ENCODE measurements around the gene ANKRD45.

The ANKRD45 gene

DNA sequence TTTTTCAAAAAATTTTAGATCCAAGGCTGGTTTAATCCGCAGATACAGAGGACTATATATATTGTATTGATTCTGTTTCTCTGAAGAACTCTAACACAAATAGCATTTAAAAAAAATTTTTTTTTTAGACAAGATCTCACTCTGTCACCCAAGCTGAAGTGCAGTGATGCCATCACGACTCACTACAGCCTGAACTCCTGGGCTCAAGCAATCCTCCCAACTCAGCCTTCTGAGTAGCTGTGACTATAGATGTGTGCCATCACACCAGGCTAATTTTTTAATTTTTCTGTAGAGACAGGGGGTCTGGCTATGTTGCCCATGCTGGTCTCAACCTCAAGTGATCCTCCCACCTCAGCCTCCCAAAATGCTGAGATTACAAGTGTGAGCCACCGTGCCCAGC, 3.0 kb downstream of the ANKRD45 start:
- TF ChIP-seq, protein P1, sequence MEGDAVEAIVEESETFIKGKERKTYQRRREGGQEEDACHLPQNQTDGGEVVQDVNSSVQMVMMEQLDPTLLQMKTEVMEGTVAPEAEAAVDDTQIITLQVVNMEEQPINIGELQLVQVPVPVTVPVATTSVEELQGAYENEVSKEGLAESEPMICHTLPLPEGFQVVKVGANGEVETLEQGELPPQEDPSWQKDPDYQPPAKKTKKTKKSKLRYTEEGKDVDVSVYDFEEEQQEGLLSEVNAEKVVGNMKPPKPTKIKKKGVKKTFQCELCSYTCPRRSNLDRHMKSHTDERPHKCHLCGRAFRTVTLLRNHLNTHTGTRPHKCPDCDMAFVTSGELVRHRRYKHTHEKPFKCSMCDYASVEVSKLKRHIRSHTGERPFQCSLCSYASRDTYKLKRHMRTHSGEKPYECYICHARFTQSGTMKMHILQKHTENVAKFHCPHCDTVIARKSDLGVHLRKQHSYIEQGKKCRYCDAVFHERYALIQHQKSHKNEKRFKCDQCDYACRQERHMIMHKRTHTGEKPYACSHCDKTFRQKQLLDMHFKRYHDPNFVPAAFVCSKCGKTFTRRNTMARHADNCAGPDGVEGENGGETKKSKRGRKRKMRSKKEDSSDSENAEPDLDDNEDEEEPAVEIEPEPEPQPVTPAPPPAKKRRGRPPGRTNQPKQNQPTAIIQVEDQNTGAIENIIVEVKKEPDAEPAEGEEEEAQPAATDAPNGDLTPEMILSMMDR (conservative IDR thresholded peaks at IDR 0.05; ENCODE audit: low read depth): no peak
- H3K27ac ChIP-seq: no peak overlapping the region
- CTCF ChIA-PET: no interaction called here
- POLR2A ChIA-PET (ENCODE audit: low non-redundant PET): no interaction called here
- no peak for DNase-seq (ENCODE audit: low spot score)

DNA sequence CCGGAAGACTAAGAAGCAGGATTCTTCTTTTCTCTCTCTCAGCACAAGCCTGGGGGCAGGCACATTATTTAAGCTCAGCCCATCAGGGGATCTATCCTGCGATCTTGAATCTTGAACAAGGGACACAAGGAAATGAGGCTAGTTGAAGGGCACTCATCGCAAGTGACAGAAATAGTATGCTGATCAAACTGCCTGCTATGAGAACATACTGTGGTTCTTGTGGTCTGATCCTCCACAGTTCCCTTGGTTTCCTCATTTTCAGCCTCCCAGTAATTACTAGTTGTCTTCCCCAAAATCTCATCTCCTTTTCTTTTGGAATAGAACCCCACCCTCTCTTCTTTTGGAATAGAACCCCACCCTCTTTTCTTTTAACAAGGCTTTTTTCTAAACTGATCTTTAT, 6.5 kb downstream of the ANKRD45 start:
- ChIA-PET CTCF (no interaction called here), POLR2A (ENCODE audit: low non-redundant PET) (no interaction called here)
- TF ChIP-seq, protein P1 (conservative IDR thresholded peaks at IDR 0.05; ENCODE audit: low read depth): no peak
- H3K27ac ChIP-seq: no peak overlapping the region
- no peak for DNase-seq (ENCODE audit: low spot score)

DNA sequence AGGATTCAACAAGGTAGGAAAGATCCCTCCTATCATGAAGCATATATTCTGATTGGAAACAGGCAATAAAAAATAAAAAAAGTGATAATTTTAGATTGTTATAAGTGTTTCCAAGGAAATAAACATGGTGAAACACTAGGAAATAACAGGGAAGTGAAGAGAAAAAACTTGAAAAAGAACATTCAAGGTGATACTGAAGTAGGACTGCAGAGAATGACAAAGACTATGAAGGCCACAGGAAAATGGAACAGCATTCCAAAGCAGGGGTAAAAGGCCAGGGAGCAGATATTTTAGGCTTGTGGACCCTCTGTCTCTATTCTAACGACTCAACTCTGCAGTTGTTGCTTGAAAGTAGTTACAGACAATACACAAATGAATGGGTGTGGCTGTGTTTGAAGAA, 7.9 kb downstream of the ANKRD45 start:
- POLR2A ChIA-PET (ENCODE audit: low non-redundant PET): no interaction called here
- DNase-seq (ENCODE audit: low spot score): no peak
- TF ChIP-seq, protein P1 (conservative IDR thresholded peaks at IDR 0.05; ENCODE audit: low read depth): no peak
- H3K27ac ChIP-seq: no peak overlapping the region
- CTCF ChIA-PET: no interaction called here

- no peak for DNase-seq (ENCODE audit: low spot score)
- no peak overlapping the region for H3K27ac ChIP-seq
- ChIA-PET CTCF (no interaction called here), POLR2A (ENCODE audit: low non-redundant PET) (no interaction called here)
- TF ChIP-seq, protein P1 (conservative IDR thresholded peaks at IDR 0.05; ENCODE audit: low read depth): no peak
Measured at GRCh38 chr1:173661271-173661670, 8.4 kb downstream of the ANKRD45 start.

GRCh38 chr1:173660306-173660705, 9.3 kb downstream of the ANKRD45 start:
- H3K27ac ChIP-seq: no peak overlapping the region
- no peak for DNase-seq (ENCODE audit: low spot score)
- POLR2A ChIA-PET (ENCODE audit: low non-redundant PET): no interaction called here
- CTCF ChIA-PET: no interaction called here
- TF ChIP-seq, protein P1 (conservative IDR thresholded peaks at IDR 0.05; ENCODE audit: low read depth): no peak

DNA sequence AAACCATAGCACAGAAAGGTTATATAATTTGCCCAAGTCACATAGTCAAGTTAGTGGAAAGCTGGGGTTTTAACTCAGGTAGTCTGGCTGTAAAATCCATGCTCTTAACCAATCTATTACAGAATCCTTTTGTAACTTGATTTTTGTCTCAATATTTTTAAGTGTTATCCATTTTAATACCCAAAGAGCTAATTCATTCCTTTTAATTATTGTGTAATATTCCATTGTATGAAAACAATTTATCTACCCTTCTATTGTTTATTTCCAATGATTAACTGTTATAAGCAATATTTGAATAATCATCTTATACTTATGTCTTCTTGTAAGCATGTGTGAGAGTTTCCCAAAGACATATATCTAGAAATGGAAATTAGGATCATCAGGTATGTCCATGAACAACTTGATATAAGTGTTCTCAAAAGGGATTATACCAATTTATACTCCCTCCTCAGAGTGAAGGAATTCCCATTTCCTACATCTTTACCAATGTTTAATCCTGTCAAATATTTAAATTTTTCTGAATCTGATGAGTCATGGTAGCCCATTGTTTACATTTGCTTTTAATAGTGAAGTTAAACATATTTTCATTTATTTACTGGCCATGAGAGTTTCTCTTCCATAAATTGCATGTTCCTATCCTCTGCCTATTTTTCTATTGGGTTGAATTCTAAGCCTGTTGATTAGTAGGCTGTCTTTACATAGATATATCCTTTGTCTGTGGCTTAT, 20.6 kb downstream of the ANKRD45 start:
- ChIA-PET POLR2A (ENCODE audit: low non-redundant PET) (no interaction called here), CTCF (no interaction called here)
- DNase-seq (ENCODE audit: low spot score): no peak
- no peak overlapping the region for H3K27ac ChIP-seq
- TF ChIP-seq, protein P1 (conservative IDR thresholded peaks at IDR 0.05; ENCODE audit: low read depth): no peak

All from RWPE1 (cell line).